Osteocyte (in vitro differentiated cells): Measurements from ENCODE around the gene ALDH4A1. TPM values are rescaled to one million over a fixed set of nuclear protein-coding genes. Genes with fewer than 3 reads are reported as not detected.
"Not testable (repeated sequence)": the region's sequence is repeated elsewhere in the genome, so short reads cannot be mapped to it uniquely, and the experiment has no call there.

ENCODE experiments used
- DNase-seq: peaks from one replicate; pipeline ENCODE4 v3.0.0; 2021; ENCODE audit warnings: mixed read lengths; ENCODE audit not compliant: unreplicated experiment; ENCODE audit errors: extremely low spot score
- H3K27ac Mint-ChIP-seq: one replicate; pipeline ENCODE4 v1.8.0; 2021; ENCODE audit warnings: mild to moderate bottlenecking, mixed read lengths; ENCODE audit not compliant: unreplicated experiment
- H3K27me3 Mint-ChIP-seq: one replicate; pipeline ENCODE4 v1.8.0; 2021; ENCODE audit warnings: mixed read lengths; ENCODE audit not compliant: unreplicated experiment
- H3K36me3 Mint-ChIP-seq: one replicate; pipeline ENCODE4 v1.8.0; 2021; ENCODE audit warnings: mixed read lengths; ENCODE audit not compliant: unreplicated experiment
- H3K4me1 Mint-ChIP-seq: one replicate; pipeline ENCODE4 v1.8.0; 2021; ENCODE audit warnings: mixed read lengths; ENCODE audit not compliant: unreplicated experiment
- H3K4me3 Mint-ChIP-seq: one replicate; pipeline ENCODE4 v1.8.0; 2021; ENCODE audit warnings: mild to moderate bottlenecking, moderate library complexity, mixed read lengths; ENCODE audit not compliant: unreplicated experiment
- H3K9me3 Mint-ChIP-seq: one replicate; pipeline ENCODE4 v1.8.0; 2021; ENCODE audit warnings: mixed read lengths; ENCODE audit not compliant: unreplicated experiment
- total RNA-seq: library from RNA; stranded (reverse); gene quantifications from 2 replicates; pipeline ENCODE4 v1.2.1, GENCODE V29; 2021
- TF ChIP-seq, protein P1 (sequence below): fragments of 200-600 bp; sonication (generic); IDR thresholded peaks from 2 replicates; pipeline ENCODE4 v1.5.0; 2021; ENCODE audit warnings: antibody characterized with exemption, mild to moderate bottlenecking, moderate library complexity

ALDH4A1 gene
- total RNA-seq, 1 donor from 2014 or later, result 13.8 TPM

GRCh38 chr1:18836654-18837053 lies 65.7 kb downstream of the ALDH4A1 start:
- H3K36me3 Mint-ChIP-seq, result no peaks in the 10 kb centered on the region
- H3K27me3 Mint-ChIP-seq, result peaks cover 10% of the 10 kb centered on the region
- DNase-seq, result no peak
- no peaks in the 10 kb centered on the region for H3K4me1 Mint-ChIP-seq
- no peak overlapping the region for H3K4me3 Mint-ChIP-seq
- no peaks in the 10 kb centered on the region for H3K9me3 Mint-ChIP-seq
- TF ChIP-seq, protein P1, sequence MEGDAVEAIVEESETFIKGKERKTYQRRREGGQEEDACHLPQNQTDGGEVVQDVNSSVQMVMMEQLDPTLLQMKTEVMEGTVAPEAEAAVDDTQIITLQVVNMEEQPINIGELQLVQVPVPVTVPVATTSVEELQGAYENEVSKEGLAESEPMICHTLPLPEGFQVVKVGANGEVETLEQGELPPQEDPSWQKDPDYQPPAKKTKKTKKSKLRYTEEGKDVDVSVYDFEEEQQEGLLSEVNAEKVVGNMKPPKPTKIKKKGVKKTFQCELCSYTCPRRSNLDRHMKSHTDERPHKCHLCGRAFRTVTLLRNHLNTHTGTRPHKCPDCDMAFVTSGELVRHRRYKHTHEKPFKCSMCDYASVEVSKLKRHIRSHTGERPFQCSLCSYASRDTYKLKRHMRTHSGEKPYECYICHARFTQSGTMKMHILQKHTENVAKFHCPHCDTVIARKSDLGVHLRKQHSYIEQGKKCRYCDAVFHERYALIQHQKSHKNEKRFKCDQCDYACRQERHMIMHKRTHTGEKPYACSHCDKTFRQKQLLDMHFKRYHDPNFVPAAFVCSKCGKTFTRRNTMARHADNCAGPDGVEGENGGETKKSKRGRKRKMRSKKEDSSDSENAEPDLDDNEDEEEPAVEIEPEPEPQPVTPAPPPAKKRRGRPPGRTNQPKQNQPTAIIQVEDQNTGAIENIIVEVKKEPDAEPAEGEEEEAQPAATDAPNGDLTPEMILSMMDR, result no peak
- no peak overlapping the region for H3K27ac Mint-ChIP-seq

- H3K9me3 Mint-ChIP-seq, H3K4me1 Mint-ChIP-seq, H3K27me3 Mint-ChIP-seq, H3K4me3 Mint-ChIP-seq, H3K27ac Mint-ChIP-seq, H3K36me3 Mint-ChIP-seq, DNase-seq: not testable (repeated sequence)
These were observed 70.0 kb downstream of the ALDH4A1 start for GRCh38 chr1:18832319-18832718.

GRCh38 chr1:18831656-18832055 lies 70.7 kb downstream of the ALDH4A1 start:
- no peak overlapping the region for H3K4me3 Mint-ChIP-seq
- DNase-seq, result no peak
- H3K27ac Mint-ChIP-seq, result no peak overlapping the region
- no peaks in the 10 kb centered on the region for H3K36me3 Mint-ChIP-seq
- TF ChIP-seq, protein P1, result no peak
- H3K9me3 Mint-ChIP-seq, result no peaks in the 10 kb centered on the region
- H3K27me3 Mint-ChIP-seq, result peaks cover 7% of the 10 kb centered on the region
- no peaks in the 10 kb centered on the region for H3K4me1 Mint-ChIP-seq

GRCh38 chr1:18830596-18830995 lies 71.8 kb downstream of the ALDH4A1 start:
- TF ChIP-seq, protein P1, result no peak
- Mint-ChIP-seq H3K4me3 (no peak overlapping the region), H3K27me3 (peaks cover 2% of the 10 kb centered on the region), H3K9me3 (no peaks in the 10 kb centered on the region), H3K27ac (no peak overlapping the region), H3K4me1 (no peaks in the 10 kb centered on the region), H3K36me3 (no peaks in the 10 kb centered on the region)
- DNase-seq, result no peak

DNA sequence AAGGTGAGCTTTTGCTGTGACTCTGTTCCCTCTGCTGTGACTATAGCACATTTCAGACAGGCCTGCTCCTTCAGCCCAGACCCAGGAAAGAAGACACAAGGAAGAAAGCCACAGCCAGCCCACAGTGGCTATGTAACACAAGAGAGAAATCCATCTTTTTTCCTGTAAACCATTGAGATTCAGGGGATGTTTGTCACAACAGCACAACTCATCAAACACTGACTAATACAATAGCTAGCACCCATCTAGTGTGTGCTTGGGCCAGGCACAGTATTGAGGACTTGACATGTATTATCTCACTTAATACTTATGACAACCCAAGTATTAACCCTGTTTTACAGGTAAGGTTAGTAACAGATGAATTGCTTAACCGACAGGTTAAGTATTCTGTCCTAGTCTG lies 72.7 kb downstream of the ALDH4A1 start:
- Mint-ChIP-seq H3K27ac (no peak overlapping the region), H3K4me1 (no peaks in the 10 kb centered on the region), H3K36me3 (no peaks in the 10 kb centered on the region), H3K27me3 (no peaks in the 10 kb centered on the region), H3K9me3 (no peaks in the 10 kb centered on the region), H3K4me3 (no peak overlapping the region)
- TF ChIP-seq, protein P1, result no peak
- DNase-seq, result no peak

DNA sequence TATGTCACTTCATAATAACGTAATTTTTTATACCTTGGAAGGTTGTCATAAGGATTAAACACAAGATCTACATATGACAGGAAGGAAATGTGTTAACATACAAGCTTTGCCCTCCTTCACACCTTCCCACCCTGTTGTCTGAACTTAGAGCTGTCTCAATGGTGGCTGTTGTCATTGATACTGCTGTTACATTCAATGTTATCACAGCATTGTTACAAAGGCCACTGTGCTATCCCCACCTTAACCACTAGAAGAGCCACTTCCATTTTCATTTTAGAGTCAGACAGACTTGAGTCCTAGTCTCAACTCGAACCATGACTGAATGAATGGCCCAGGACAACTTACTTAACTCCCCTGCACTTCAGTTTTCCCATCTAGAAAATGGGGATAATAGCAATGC lies 74.1 kb downstream of the ALDH4A1 start:
- TF ChIP-seq, protein P1, result no peak
- no peaks in the 10 kb centered on the region for H3K4me1 Mint-ChIP-seq
- H3K4me3 Mint-ChIP-seq, result no peak overlapping the region
- H3K36me3 Mint-ChIP-seq, result no peaks in the 10 kb centered on the region
- no peak for DNase-seq
- no peak overlapping the region for H3K27ac Mint-ChIP-seq
- H3K9me3 Mint-ChIP-seq, result no peaks in the 10 kb centered on the region
- no peaks in the 10 kb centered on the region for H3K27me3 Mint-ChIP-seq
